ENCODE data around the gene NR1D1. TPM values are rescaled to one million over a fixed set of nuclear protein-coding genes. Genes with fewer than 3 reads are reported as not detected.

NR1D1 gene
- total and polyA plus RNA-seq, 2 of the 13 experiments (the other 11 are each of a cell fraction or from before 2014, with no cell fraction given) = 2.1 to 2.7 TPM

- TF ChIP-seq, protein P1, sequence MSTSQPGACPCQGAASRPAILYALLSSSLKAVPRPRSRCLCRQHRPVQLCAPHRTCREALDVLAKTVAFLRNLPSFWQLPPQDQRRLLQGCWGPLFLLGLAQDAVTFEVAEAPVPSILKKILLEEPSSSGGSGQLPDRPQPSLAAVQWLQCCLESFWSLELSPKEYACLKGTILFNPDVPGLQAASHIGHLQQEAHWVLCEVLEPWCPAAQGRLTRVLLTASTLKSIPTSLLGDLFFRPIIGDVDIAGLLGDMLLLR (CRISPR knock-in tag; IDR thresholded peaks at IDR 0.05) = no peak
- TF ChIP-seq FOXO1 (CRISPR knock-in tag; IDR thresholded peaks at IDR 0.05) (no peak), DPF2 (CRISPR knock-in tag; IDR thresholded peaks at IDR 0.05; ENCODE audit: borderline replicate concordance, low read depth) (no peak), ZNF253 (CRISPR knock-in tag; IDR thresholded peaks at IDR 0.05; ENCODE audit: borderline replicate concordance) (no peak), HMG20A (CRISPR knock-in tag; IDR thresholded peaks at IDR 0.05; ENCODE audit: borderline replicate concordance) (no peak), ZNF407 (CRISPR knock-in tag; IDR thresholded peaks at IDR 0.05; ENCODE audit: not compliant biosample characterization) (no peak), TCF12 (IDR thresholded peaks at IDR 0.05) (no peak), TCF12 (CRISPR knock-in tag; IDR thresholded peaks at IDR 0.05) (no peak; the same call in 1 of the 2 replicates), ATF5 (CRISPR knock-in tag; IDR thresholded peaks at IDR 0.05; ENCODE audit: low read depth) (no peak), REXO4 (CRISPR knock-in tag; IDR thresholded peaks at IDR 0.05; ENCODE audit: borderline replicate concordance) (no peak), ZNF761 (CRISPR knock-in tag; conservative IDR thresholded peaks at IDR 0.05) (no peak; the same call in 1 of the 2 replicates), FIP1L1 (IDR thresholded peaks at IDR 0.05; ENCODE audit: borderline replicate concordance, insufficient read depth, low read depth, low read length) (no peak), ZSCAN21 (CRISPR knock-in tag; IDR thresholded peaks at IDR 0.05; ENCODE audit: borderline replicate concordance) (no peak), ZNF24 (IDR thresholded peaks at IDR 0.05) (no peak)
- TF ChIP-seq, protein P2, sequence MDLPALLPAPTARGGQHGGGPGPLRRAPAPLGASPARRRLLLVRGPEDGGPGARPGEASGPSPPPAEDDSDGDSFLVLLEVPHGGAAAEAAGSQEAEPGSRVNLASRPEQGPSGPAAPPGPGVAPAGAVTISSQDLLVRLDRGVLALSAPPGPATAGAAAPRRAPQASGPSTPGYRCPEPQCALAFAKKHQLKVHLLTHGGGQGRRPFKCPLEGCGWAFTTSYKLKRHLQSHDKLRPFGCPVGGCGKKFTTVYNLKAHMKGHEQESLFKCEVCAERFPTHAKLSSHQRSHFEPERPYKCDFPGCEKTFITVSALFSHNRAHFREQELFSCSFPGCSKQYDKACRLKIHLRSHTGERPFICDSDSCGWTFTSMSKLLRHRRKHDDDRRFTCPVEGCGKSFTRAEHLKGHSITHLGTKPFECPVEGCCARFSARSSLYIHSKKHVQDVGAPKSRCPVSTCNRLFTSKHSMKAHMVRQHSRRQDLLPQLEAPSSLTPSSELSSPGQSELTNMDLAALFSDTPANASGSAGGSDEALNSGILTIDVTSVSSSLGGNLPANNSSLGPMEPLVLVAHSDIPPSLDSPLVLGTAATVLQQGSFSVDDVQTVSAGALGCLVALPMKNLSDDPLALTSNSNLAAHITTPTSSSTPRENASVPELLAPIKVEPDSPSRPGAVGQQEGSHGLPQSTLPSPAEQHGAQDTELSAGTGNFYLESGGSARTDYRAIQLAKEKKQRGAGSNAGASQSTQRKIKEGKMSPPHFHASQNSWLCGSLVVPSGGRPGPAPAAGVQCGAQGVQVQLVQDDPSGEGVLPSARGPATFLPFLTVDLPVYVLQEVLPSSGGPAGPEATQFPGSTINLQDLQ (CRISPR knock-in tag; IDR thresholded peaks at IDR 0.05) = no peak
These were observed 21.1 kb upstream of the NR1D1 start, which contains the start of gene MSL1 (continued) for GRCh38 chr17:40121181-40122135.
